NOMO-1 treated with DMSO at 0.1 percent for 48 hours (cell line): ENCODE results near the gene METTL22.
A peak's percentile ranks its signal among the peaks of the same experiment; 100 is the strongest.
"Not testable (repeated sequence)": the region's sequence is repeated elsewhere in the genome, so short reads cannot be mapped to it uniquely, and the experiment has no call there.

Experiments used
- DNase-seq: peaks from one replicate; lab custom pipeline; 2025; ENCODE audit not compliant: unreplicated experiment; lab: John Stamatoyannopoulos, UW

METTL22 gene

GRCh38 chr16:8631373-8631772, 9.9 kb downstream of the METTL22 start:
- DNase-seq, result no peak

- no peak for DNase-seq
Observed at GRCh38 chr16:8631818-8632465, 10.4 kb downstream of the METTL22 start.

GRCh38 chr16:8632675-8633182, 11.2 kb downstream of the METTL22 start:
- DNase-seq, result peak; percentile 92

- no peak for DNase-seq
Observed at GRCh38 chr16:8634991-8635736, 13.7 kb downstream of the METTL22 start.

- DNase-seq, result no peak
Observed at GRCh38 chr16:8639694-8640093, 18.2 kb downstream of the METTL22 start.

GRCh38 chr16:8641671-8642070, 20.2 kb downstream of the METTL22 start:
- no peak for DNase-seq

GRCh38 chr16:8642146-8642545, 20.6 kb downstream of the METTL22 start:
- DNase-seq, result no peak

- peak; percentile 91 for DNase-seq
Observed at GRCh38 chr16:8644211-8645140, 23.0 kb downstream of the METTL22 start.

GRCh38 chr16:8645141-8645521, 23.6 kb downstream of the METTL22 start:
- no peak for DNase-seq

GRCh38 chr16:8645831-8646230, 24.3 kb downstream of the METTL22 start:
- no peak for DNase-seq

- no peak for DNase-seq
Observed at GRCh38 chr16:8646326-8647053, 25.0 kb downstream of the METTL22 start.

- no peak for DNase-seq
Observed at GRCh38 chr16:8647721-8648318, 26.3 kb downstream of the METTL22 start.

GRCh38 chr16:8648877-8649276, 27.4 kb downstream of the METTL22 start:
- DNase-seq, result no peak

GRCh38 chr16:8649829-8650554, 28.5 kb downstream of the METTL22 start:
- DNase-seq, result no peak

GRCh38 chr16:8651958-8652357, 30.5 kb downstream of the METTL22 start:
- not testable (repeated sequence) for DNase-seq

- peak; percentile 72 for DNase-seq
Observed at GRCh38 chr16:8655184-8655717, 33.8 kb downstream of the METTL22 start.

GRCh38 chr16:8656376-8656775, 34.9 kb downstream of the METTL22 start:
- DNase-seq, result no peak

- DNase-seq, result no peak
Observed at GRCh38 chr16:8660841-8661301, 39.4 kb downstream of the METTL22 start.

- DNase-seq, result no peak
Observed at GRCh38 chr16:8661703-8662102, 40.2 kb downstream of the METTL22 start.
